Esophagus muscularis mucosa (tissue), 4 donors: ENCODE results near the gene MAP2K5.

Source experiments
- CTCF ChIP-seq, 3 experiments: fragments of 200-600 bp in 2 of 3; fragments of 450-650 bp in 1 of 3; sonication (generic) in 2 of 3; IDR thresholded peaks; one replicate each; pipeline ENCODE4 v1.5.1; 2017 to 2019; ENCODE audit warnings: antibody characterized with exemption in 3 of 3, mild to moderate bottlenecking in 2 of 3, moderate library complexity in 1 of 3
- EP300 ChIP-seq: sonication (generic); formaldehyde crosslinking; IDR thresholded peaks from one replicate; pipeline ENCODE4 v1.6.1; 2017; ENCODE audit warnings: antibody characterized with exemption
- POLR2AphosphoS5 ChIP-seq, 2 donors: sonication (generic); formaldehyde crosslinking; IDR thresholded peaks; one replicate each; pipeline ENCODE4 v1.6.1; 2017; ENCODE audit warnings: antibody characterized with exemption in 2 of 2

GRCh38 chr15:67685008-67685599, 142.6 kb downstream of the MAP2K5 start:
- no peak for TF ChIP-seq CTCF (IDR thresholded peaks at IDR 0.05)
- TF ChIP-seq POLR2AphosphoS5 (IDR thresholded peaks at IDR 0.05): no peak
- TF ChIP-seq EP300: no peak
